Lower lobe of right lung (tissue), 2 donors: ENCODE results near the gene WDFY2. TPM values are rescaled to one million over a fixed set of nuclear protein-coding genes. Genes with fewer than 3 reads are reported as not detected.

Source experiments
- ATAC-seq, 2 donors: fragments of 200-7000 bp; cut with Tn5 transposase; one replicate each; pipeline ENCODE4 v1.9.1; 2020 to 2022; ENCODE audit warnings: mild to moderate bottlenecking in 2 of 2, moderate library complexity in 2 of 2
- DNase-seq: peaks from one replicate; pipeline ENCODE4 v3.0.0-alpha.2; 2020
- H3K27ac ChIP-seq: fragments of 200-600 bp; one replicate; pipeline ENCODE4 v1.8.0; 2022
- H3K27me3 ChIP-seq: fragments of 200-600 bp; one replicate; pipeline ENCODE4 v1.8.0; 2022; ENCODE audit warnings: low read depth
- H3K36me3 ChIP-seq: fragments of 200-600 bp; one replicate; pipeline ENCODE4 v1.8.0; 2022; ENCODE audit warnings: mild to moderate bottlenecking
- H3K4me1 ChIP-seq: fragments of 200-600 bp; one replicate; pipeline ENCODE4 v1.8.0; 2022
- H3K4me3 ChIP-seq: fragments of 200-600 bp; one replicate; pipeline ENCODE4 v1.8.0; 2022; ENCODE audit warnings: mild to moderate bottlenecking
- H3K9me3 ChIP-seq: fragments of 200-600 bp; one replicate; pipeline ENCODE4 v1.8.0; 2022
- intact Hi-C: fragments of 100-400 bp; cut with DNase I; formaldehyde crosslinking; loops from one replicate; pipeline ENCODE4 v1.11.0; 2022
- total RNA-seq: library from RNA; stranded (reverse); fragmentation: NEBNext Ultra II Directional; extraction: Animal tissue kit (Norgen Biotek cat#: 25700); gene quantifications from one replicate; pipeline ENCODE4 v1.2.1, GENCODE V29; 2021
- TF ChIP-seq, protein P1 (sequence below): fragments of 200-600 bp; IDR thresholded peaks from one replicate; pipeline ENCODE4 v1.8.0; 2022; ENCODE audit warnings: antibody characterized with exemption, mild to moderate bottlenecking
- donor health status: DM: no; HTN: yes; CAD: no; lungs with severe emphysema.

WDFY2 gene
- total RNA-seq, 1 donor from 2014 or later, result 16.6 TPM

DNA sequence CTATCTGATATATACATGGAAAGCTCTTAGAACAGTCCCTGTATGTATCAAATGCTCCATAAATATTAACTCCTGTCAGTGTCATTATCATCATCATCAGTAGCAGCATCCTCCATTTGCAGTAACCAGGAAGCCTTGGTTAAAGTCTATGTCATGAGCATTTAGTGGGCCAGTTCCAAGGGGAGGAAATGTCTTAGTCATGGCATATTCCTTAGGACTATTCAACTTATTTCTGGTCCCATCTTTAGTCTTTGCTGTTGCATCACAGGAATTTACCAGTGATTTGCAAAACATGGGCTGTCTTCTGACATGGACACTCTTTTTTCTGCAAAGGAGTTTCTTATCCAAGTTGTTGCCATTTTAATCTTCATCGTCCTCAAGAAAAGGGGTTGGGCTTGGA is 98.4 kb downstream of the WDFY2 start:
- TF ChIP-seq, protein P1, sequence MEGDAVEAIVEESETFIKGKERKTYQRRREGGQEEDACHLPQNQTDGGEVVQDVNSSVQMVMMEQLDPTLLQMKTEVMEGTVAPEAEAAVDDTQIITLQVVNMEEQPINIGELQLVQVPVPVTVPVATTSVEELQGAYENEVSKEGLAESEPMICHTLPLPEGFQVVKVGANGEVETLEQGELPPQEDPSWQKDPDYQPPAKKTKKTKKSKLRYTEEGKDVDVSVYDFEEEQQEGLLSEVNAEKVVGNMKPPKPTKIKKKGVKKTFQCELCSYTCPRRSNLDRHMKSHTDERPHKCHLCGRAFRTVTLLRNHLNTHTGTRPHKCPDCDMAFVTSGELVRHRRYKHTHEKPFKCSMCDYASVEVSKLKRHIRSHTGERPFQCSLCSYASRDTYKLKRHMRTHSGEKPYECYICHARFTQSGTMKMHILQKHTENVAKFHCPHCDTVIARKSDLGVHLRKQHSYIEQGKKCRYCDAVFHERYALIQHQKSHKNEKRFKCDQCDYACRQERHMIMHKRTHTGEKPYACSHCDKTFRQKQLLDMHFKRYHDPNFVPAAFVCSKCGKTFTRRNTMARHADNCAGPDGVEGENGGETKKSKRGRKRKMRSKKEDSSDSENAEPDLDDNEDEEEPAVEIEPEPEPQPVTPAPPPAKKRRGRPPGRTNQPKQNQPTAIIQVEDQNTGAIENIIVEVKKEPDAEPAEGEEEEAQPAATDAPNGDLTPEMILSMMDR, result no peak

DNA sequence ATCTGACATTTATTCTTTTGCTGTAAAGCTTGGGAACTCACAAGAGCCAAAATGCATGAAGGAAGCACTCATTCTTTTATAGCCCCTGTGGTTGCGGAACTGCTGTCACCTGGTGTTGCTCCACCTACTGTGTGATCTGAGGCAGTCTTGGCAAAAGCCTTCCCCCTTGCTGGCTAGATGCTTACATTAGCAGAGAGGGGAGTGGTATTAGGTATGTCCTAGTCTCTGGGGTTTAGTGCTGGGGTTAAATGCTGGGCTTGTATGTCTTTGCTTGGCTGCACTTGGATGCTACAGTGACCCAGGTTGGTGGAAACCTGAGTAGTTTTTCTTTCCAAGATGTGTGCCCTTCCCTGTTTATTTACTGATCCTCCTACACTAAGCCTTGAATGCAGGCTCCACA is 99.3 kb downstream of the WDFY2 start:
- no peak overlapping the region for H3K27ac ChIP-seq
- intact Hi-C loops, result no loop called here
- H3K4me1 ChIP-seq, result no peaks in the 10 kb centered on the region
- ATAC-seq (no peak), DNase-seq (no peak)
- H3K36me3 ChIP-seq, result no peaks in the 10 kb centered on the region
- H3K27me3 ChIP-seq, result no peaks in the 10 kb centered on the region
- TF ChIP-seq, protein P1, result no peak
- H3K4me3 ChIP-seq, result no peak overlapping the region
- no peaks in the 10 kb centered on the region for H3K9me3 ChIP-seq

More for the DNA sequence above, 98.4 kb downstream of the WDFY2 start:
- H3K4me1 ChIP-seq, result no peaks in the 10 kb centered on the region
- DNase-seq, result no peak
- intact Hi-C loops, result no loop called here
- no peak overlapping the region for H3K27ac ChIP-seq
- no peaks in the 10 kb centered on the region for H3K36me3 ChIP-seq
- H3K27me3 ChIP-seq, result no peaks in the 10 kb centered on the region
- H3K4me3 ChIP-seq, result no peak overlapping the region
- ATAC-seq, result no peak
- no peaks in the 10 kb centered on the region for H3K9me3 ChIP-seq

DNA sequence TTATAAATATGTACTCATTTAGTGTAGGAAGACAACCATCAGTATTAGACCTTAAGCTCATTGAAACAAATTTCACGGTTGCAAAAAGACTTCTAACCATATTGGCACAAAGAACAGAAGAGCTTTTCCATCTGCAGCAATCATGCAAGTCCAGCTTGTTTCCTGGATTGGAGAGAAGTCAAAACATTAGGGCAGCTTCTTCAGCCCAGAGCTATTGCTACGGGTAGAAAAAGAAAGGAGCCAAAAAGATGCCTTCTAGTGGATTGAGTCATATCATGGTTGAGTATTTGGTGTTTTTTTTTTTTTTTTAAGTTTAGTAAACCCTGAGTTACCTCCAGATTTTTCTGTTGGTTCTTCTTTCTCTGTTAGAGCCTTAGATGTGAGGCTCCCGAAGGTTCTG is 99.8 kb downstream of the WDFY2 start:
- intact Hi-C loops, result no loop called here
- no peak overlapping the region for H3K27ac ChIP-seq
- no peak for ATAC-seq

DNA sequence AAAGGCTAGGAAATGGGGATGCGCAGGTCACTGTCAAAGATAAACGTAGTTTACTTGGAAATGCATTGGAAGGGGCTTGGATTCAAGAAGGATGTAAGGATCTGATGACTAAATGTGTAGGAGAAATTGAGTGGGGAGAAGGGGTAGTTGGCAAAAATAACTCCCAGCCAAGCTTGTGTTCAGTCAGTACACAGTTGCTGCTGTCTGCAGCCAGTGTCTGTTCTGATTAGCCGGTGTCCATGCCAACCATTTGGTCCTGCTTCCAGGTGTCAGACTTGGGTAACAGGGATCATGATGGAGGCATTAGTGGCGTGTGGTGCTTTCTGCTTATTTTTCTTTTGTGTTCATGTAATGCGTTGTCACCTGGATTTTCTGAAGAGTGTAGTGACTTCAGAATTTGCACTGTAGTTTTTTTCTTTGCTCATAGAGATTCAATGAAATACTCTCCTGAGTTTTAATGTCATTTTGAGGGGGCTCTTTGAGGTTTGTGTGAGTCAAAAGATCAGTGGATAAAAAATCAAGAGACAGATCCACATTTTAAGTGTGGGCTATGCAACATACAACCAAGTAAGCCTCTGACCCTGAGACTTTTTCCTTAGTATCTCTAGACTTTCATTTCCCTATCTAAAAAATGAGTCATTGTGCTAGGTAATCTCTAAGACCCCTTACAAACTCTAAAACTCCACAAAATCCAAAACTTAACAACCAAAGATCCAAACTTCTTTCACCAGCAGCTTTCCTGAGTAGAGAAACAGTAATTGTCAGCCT is 103.9 kb downstream of the WDFY2 start:
- DNase-seq (no peak), ATAC-seq (no peak)
- no peaks in the 10 kb centered on the region for H3K27me3 ChIP-seq

More for the DNA sequence above, 99.8 kb downstream of the WDFY2 start:
- no peaks in the 10 kb centered on the region for H3K27me3 ChIP-seq
- no peak for DNase-seq
- H3K9me3 ChIP-seq, result no peaks in the 10 kb centered on the region
- H3K4me3 ChIP-seq, result no peak overlapping the region
- H3K36me3 ChIP-seq, result no peaks in the 10 kb centered on the region
- TF ChIP-seq, protein P1, result no peak
- H3K4me1 ChIP-seq, result no peaks in the 10 kb centered on the region

DNA sequence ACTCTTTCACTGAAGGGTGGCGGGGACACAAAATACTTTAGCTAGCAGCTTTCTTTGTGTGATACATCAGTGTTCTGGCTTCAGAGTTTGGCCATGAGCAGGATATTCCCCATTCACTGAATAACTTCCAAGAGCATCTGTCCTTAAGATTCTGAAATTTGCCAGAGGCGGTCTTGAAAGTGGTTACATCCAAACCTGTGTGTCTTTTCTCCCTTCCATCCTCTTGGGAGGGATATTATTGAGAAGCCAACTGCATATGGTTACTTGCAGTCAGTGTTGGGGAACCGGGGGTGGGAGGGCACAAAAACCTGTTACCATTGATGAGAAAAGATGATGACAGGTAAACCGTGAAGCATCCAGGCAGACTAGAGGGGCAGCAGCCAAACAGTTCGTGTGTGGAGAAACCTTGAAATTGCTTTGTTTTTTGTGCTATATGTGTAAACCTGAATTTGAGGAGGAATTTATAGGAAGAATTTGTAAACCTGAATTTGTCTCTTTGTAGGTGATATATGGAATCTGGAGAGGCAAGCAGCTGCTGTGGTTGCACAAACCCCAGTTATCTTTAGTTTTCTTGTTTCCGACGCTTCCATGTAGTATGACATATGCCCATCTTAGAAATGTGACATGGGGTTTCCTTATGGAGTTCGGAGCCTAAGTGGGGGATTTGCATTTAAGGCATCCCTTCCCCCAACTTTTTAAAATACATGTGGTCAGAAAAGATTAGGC is 104.8 kb downstream of the WDFY2 start:
- H3K9me3 ChIP-seq, result no peaks in the 10 kb centered on the region
- no peak for DNase-seq
- intact Hi-C loops, result no loop called here
- no peak for ATAC-seq
- no peak overlapping the region for H3K27ac ChIP-seq
- TF ChIP-seq, protein P1, result no peak
- no peaks in the 10 kb centered on the region for H3K27me3 ChIP-seq
- H3K4me1 ChIP-seq, result no peaks in the 10 kb centered on the region
- no peaks in the 10 kb centered on the region for H3K36me3 ChIP-seq
- H3K4me3 ChIP-seq, result no peak overlapping the region

More for the DNA sequence above, 103.9 kb downstream of the WDFY2 start:
- Histone ChIP-seq H3K4me1 (no peaks in the 10 kb centered on the region), H3K27ac (no peak overlapping the region), H3K9me3 (no peaks in the 10 kb centered on the region), H3K4me3 (no peak overlapping the region), H3K36me3 (no peaks in the 10 kb centered on the region)
- intact Hi-C loops, result no loop called here
- TF ChIP-seq, protein P1, result no peak
